GM12872 (cell line): ENCODE measurements around the gene MUC21.

ENCODE experiments used
- CTCF ChIP-seq: IDR thresholded peaks from 3 replicates; pipeline ENCODE4 v1.5.1; 2011; ENCODE audit warnings: low read depth, mild to moderate bottlenecking, low read length, moderate library complexity; ENCODE audit not compliant: insufficient read depth

The MUC21 gene

GRCh38 chr6:31037169-31037568 is 53.7 kb downstream of the MUC21 start:
- no peak for TF ChIP-seq CTCF

- TF ChIP-seq CTCF = no peak
Observed at GRCh38 chr6:31037682-31038081, 54.2 kb downstream of the MUC21 start.

GRCh38 chr6:31038559-31038958 is 55.0 kb downstream of the MUC21 start:
- TF ChIP-seq CTCF = no peak
